Measurements from ENCODE around the gene FBXO45. TPM values are rescaled to one million over a fixed set of nuclear protein-coding genes. Genes with fewer than 3 reads are reported as not detected.

Gene FBXO45
- total RNA-seq, 1 experiment from 2014 or later = 18.6 TPM

GRCh38 chr3:196624907-196625306 is 56.4 kb downstream of the FBXO45 start:
- no peak overlapping the region for H2BK12ac ChIP-seq (ENCODE audit: insufficient read length, low read depth, low read length)
- no peak overlapping the region for H3T11ph ChIP-seq (ENCODE audit: low read length)

More at GRCh38 chr3:196624907-196625306, 56.4 kb downstream of the FBXO45 start:
- Mint-ChIP-seq H3K9me3 (no peaks in the 10 kb centered on the region), H3K4me3 (no peak overlapping the region), H3K4me1 (peaks cover 19 to 22% of the 10 kb centered on the region in 2 experiments), H3K27me3 (ENCODE audit: low read depth) (no peaks in the 10 kb centered on the region), H3K27ac (no peak overlapping the region), H3K36me3 (ENCODE audit: insufficient read depth in 1 of 3, low read depth in 3 of 3) (no peaks in the 10 kb centered on the region)
- Histone ChIP-seq H2BK5ac (ENCODE audit: insufficient read length, low read length) (no peak overlapping the region), H3K56ac (ENCODE audit: insufficient read length, low read depth, low read length) (no peak overlapping the region), H3K79me1 (ENCODE audit: insufficient read depth, low read depth, low read length, poor library complexity, severe bottlenecking) (no peaks in the 10 kb centered on the region), H2BK15ac (ENCODE audit: low read depth, low read length) (no peak overlapping the region), H3K14ac (ENCODE audit: insufficient read depth, low read length) (no peak overlapping the region), H3K4me1 (ENCODE audit: insufficient read depth, low read length) (no peaks in the 10 kb centered on the region), H3K4me2 (ENCODE audit: insufficient read depth, insufficient read length, low read length) (no peak overlapping the region), H4K5ac (ENCODE audit: insufficient read length, low read depth, low read length) (no peak overlapping the region), H3K9me3 (ENCODE audit: control insufficient read depth, low read depth, low read length) (no peaks in the 10 kb centered on the region), H3K18ac (ENCODE audit: insufficient read length, low read depth, low read length) (no peak overlapping the region), H3K79me2 (ENCODE audit: insufficient read depth, low read length) (no peaks in the 10 kb centered on the region), H2BK120ac (ENCODE audit: low read depth, low read length, poor library complexity, severe bottlenecking) (no peak overlapping the region), H3K27ac (ENCODE audit: insufficient read length, low read depth, low read length) (no peak overlapping the region), H3K9ac (ENCODE audit: extremely low read depth, insufficient read length, low read length) (no peak overlapping the region), H2AK5ac (ENCODE audit: insufficient read length, low read length) (no peak overlapping the region), H3K23ac (ENCODE audit: insufficient read length, low read depth, low read length) (no peak overlapping the region), H3K4ac (ENCODE audit: low read depth, low read length) (no peak overlapping the region), H4K20me1 (ENCODE audit: control insufficient read depth, insufficient read depth, insufficient read length) (no peaks in the 10 kb centered on the region), H2BK20ac (ENCODE audit: low read depth, low read length, poor library complexity, severe bottlenecking) (no peak overlapping the region), H4K8ac (replicated peaks; ENCODE audit: insufficient read length, low read depth, low read length) (no peak overlapping the region), H3K27me3 (ENCODE audit: insufficient read depth, low read length) (no peaks in the 10 kb centered on the region), H4K91ac (ENCODE audit: insufficient read length, low read depth, low read length) (no peak overlapping the region), H2AFZ (ENCODE audit: low read length) (no peak overlapping the region), H3K23me2 (ENCODE audit: insufficient read length, low read depth, low read length, poor library complexity, severe bottlenecking) (no peaks in the 10 kb centered on the region)
- TF ChIP-seq CTCF (conservative IDR thresholded peaks at IDR 0.05) = no peak
- no peak for DNase-seq
- no CpG with 5 or more reads among the region's 16 CpGs for WGBS (ENCODE audit: extremely low coverage, insufficient read length, low lambda C conversion rate)

Data from H9 (cell line).